Karpas-422 (cell line): ENCODE data around the gene NBR1. TPM values are rescaled to one million over a fixed set of nuclear protein-coding genes. Genes with fewer than 3 reads are reported as not detected.
A peak's percentile ranks its signal among the peaks of the same experiment; 100 is the strongest.
"Not testable (repeated sequence)": the region's sequence is repeated elsewhere in the genome, so short reads cannot be mapped to it uniquely, and the experiment has no call there.

Experiments
- DNase-seq: peaks from one replicate; pipeline ENCODE4 v3.0.0-alpha.2; 2015
- H2AFZ ChIP-seq: fragments of 200-600 bp; sonication (generic); 2 replicates; pipeline ENCODE4 v1.6.1; 2014; ENCODE audit warnings: antibody characterized with exemption, low read length, mixed read lengths
- H3K27ac ChIP-seq: fragments of 200-600 bp; sonication (generic); 2 replicates; pipeline ENCODE4 v1.5.1; 2014; ENCODE audit warnings: mild to moderate bottlenecking, low read length, moderate library complexity
- H3K27me3 ChIP-seq: fragments of 200-600 bp; sonication (generic); 2 replicates; pipeline ENCODE4 v1.6.1; 2014; ENCODE audit warnings: low read length, mixed read lengths
- H3K36me3 ChIP-seq: fragments of 200-600 bp; sonication (generic); 2 replicates; pipeline ENCODE4 v1.6.1; 2014; ENCODE audit warnings: low read length, mixed read lengths; ENCODE audit not compliant: insufficient read depth
- H3K4me1 ChIP-seq: fragments of 200-600 bp; sonication (generic); 2 replicates; pipeline ENCODE4 v1.6.1; 2014; ENCODE audit warnings: mild to moderate bottlenecking, low read length, mixed read lengths
- H3K4me2 ChIP-seq: fragments of 200-600 bp; sonication (generic); 2 replicates; pipeline ENCODE4 v1.6.1; 2014; ENCODE audit warnings: low read length, low read depth, mild to moderate bottlenecking; ENCODE audit not compliant: poor library complexity, severe bottlenecking
- H3K4me3 ChIP-seq: fragments of 200-600 bp; sonication (generic); 2 replicates; pipeline ENCODE4 v1.5.1; 2014; ENCODE audit warnings: mild to moderate bottlenecking, antibody characterized with exemption, low read length, mixed read lengths
- H3K79me2 ChIP-seq: fragments of 200-600 bp; sonication (generic); 2 replicates; pipeline ENCODE4 v1.6.1; 2014; ENCODE audit warnings: mild to moderate bottlenecking, low read length, mixed read lengths
- H3K9ac ChIP-seq: fragments of 200-600 bp; sonication (generic); 2 replicates; pipeline ENCODE4 v1.6.0; 2014; ENCODE audit warnings: low read length
- H3K9me2 ChIP-seq: fragments of 200-600 bp; sonication (generic), shearing (Covaris generic); replicated peaks from 2 replicates; pipeline ENCODE4 v1.6.0; 2014; ENCODE audit warnings: mild to moderate bottlenecking, low read length, moderate library complexity; ENCODE audit not compliant: insufficient read depth
- H3K9me3 ChIP-seq: fragments of 300-700, 200-600 bp; sonication (generic); 2 replicates; pipeline ENCODE4 v1.6.1; 2014; ENCODE audit warnings: low read length, mixed read lengths
- H4K20me1 ChIP-seq: fragments of 200-600 bp; sonication (generic); 2 replicates; pipeline ENCODE4 v1.6.1; 2014; ENCODE audit warnings: mild to moderate bottlenecking, antibody characterized with exemption, low read length, low read depth; ENCODE audit not compliant: insufficient read depth
- total RNA-seq: library from RNA; depleted of rRNA; stranded (reverse); fragments of >200 nt; shearing (Covaris generic); gene quantifications from 2 replicates; pipeline ENCODE4 v1.2.3, GENCODE V29; 2014; ENCODE audit warnings: low replicate concordance; rRNA removed

Gene NBR1
- 49.4 and 49.5 TPM in 2 replicates for total RNA-seq

GRCh38 chr17:43170766-43171585 is at the start of gene NBR1:
Gene NBR1 (plus strand): TSS chr17:43171214. CDS start chr17:43175800, 4,586 bp downstream.
- Histone ChIP-seq H2AFZ (peak within 1 kb of the TSS; percentile 85; the same call in 1 of the 2 replicates), H3K9me2 (no peaks in the 10 kb centered on the region), H3K79me2 (peaks cover 72% of the 10 kb centered on the region), H3K27ac (peak within 1 kb of the TSS; percentile 93), H3K27me3 (no peaks in the 10 kb centered on the region), H3K36me3 (peaks cover 5% of the 10 kb centered on the region; the same call in 1 of the 2 replicates), H3K9me3 (no peaks in the 10 kb centered on the region), H3K4me2 (peak within 1 kb of the TSS; percentile 99), H3K9ac (peak within 1 kb of the TSS; percentile 91), H4K20me1 (no peaks in the 10 kb centered on the region), H3K4me1 (peaks cover 20% of the 10 kb centered on the region), H3K4me3 (peak within 1 kb of the TSS; percentile 96)
- DNase-seq: peak; percentile 99

GRCh38 chr17:43125133-43125966 is 45.7 kb upstream of the NBR1 start, which contains the start of gene BRCA1:
Gene BRCA1 (minus strand): TSS chr17:43125364. CDS start chr17:43124096, 1,268 bp downstream.
- Histone ChIP-seq H2AFZ (peak within 1 kb of the TSS; percentile 33; the same call in 1 of the 2 replicates), H3K27me3 (no peaks in the 10 kb centered on the region), H3K9ac (peak within 1 kb of the TSS; percentile 95), H3K27ac (peak within 1 kb of the TSS; percentile 72), H4K20me1 (no peaks in the 10 kb centered on the region), H3K79me2 (peaks cover 43% of the 10 kb centered on the region), H3K9me2 (no peaks in the 10 kb centered on the region), H3K4me3 (peak within 1 kb of the TSS; percentile 72), H3K4me1 (peaks cover 20% of the 10 kb centered on the region), H3K4me2 (peak within 1 kb of the TSS; percentile 92), H3K36me3 (peaks cover 12% of the 10 kb centered on the region; the same call in 1 of the 2 replicates), H3K9me3 (no peaks in the 10 kb centered on the region)
- DNase-seq: peak; percentile 100

GRCh38 chr17:43125967-43126910 is 44.8 kb upstream of the NBR1 start:
- DNase-seq: no peak
- peaks cover 12% of the 10 kb centered on the region; the same call in 1 of the 2 replicates for H3K36me3 ChIP-seq
- H4K20me1 ChIP-seq: no peaks in the 10 kb centered on the region
- H3K27me3 ChIP-seq: no peaks in the 10 kb centered on the region
- peaks cover 20% of the 10 kb centered on the region for H3K4me1 ChIP-seq
- peaks cover 43% of the 10 kb centered on the region for H3K79me2 ChIP-seq
- H3K4me3 ChIP-seq: peak overlapping the region; percentile 72
- no peaks in the 10 kb centered on the region for H3K9me2 ChIP-seq
- H2AFZ ChIP-seq: no peak overlapping the region
- H3K9me3 ChIP-seq: no peaks in the 10 kb centered on the region
- peak overlapping the region; percentile 71 for H3K9ac ChIP-seq
- peak overlapping the region; percentile 75 for H3K4me2 ChIP-seq
- peak overlapping the region; percentile 27; the same call in 1 of the 2 replicates for H3K27ac ChIP-seq

- no peak for DNase-seq
- peaks cover 20% of the 10 kb centered on the region for H3K4me1 ChIP-seq
- no peak overlapping the region for H3K27ac ChIP-seq
- H3K9me2 ChIP-seq: no peaks in the 10 kb centered on the region
- H3K4me2 ChIP-seq: no peak overlapping the region
- no peak overlapping the region for H3K9ac ChIP-seq
- H4K20me1 ChIP-seq: no peaks in the 10 kb centered on the region
- H3K4me3 ChIP-seq: no peak overlapping the region
- peaks cover 9% of the 10 kb centered on the region; the same call in 1 of the 2 replicates for H3K36me3 ChIP-seq
- H3K27me3 ChIP-seq: no peaks in the 10 kb centered on the region
- H3K9me3 ChIP-seq: no peaks in the 10 kb centered on the region
- H2AFZ ChIP-seq: no peak overlapping the region
- peaks cover 43% of the 10 kb centered on the region for H3K79me2 ChIP-seq
Observed at GRCh38 chr17:43126911-43127290, 44.1 kb upstream of the NBR1 start.

GRCh38 chr17:43127333-43127876 is 43.6 kb upstream of the NBR1 start:
- not testable (repeated sequence) for DNase-seq
- H3K79me2 ChIP-seq: peaks cover 43% of the 10 kb centered on the region

GRCh38 chr17:43129671-43130010 is 41.4 kb upstream of the NBR1 start:
- Histone ChIP-seq H3K36me3 (no peaks in the 10 kb centered on the region; the same call in 1 of the 2 replicates), H3K9me2 (no peaks in the 10 kb centered on the region), H3K27ac (no peak overlapping the region), H3K79me2 (peaks cover 27% of the 10 kb centered on the region), H2AFZ (no peak overlapping the region), H3K4me2 (no peak overlapping the region), H4K20me1 (no peaks in the 10 kb centered on the region), H3K9ac (no peak overlapping the region), H3K9me3 (no peaks in the 10 kb centered on the region), H3K4me1 (peaks cover 15% of the 10 kb centered on the region), H3K27me3 (no peaks in the 10 kb centered on the region), H3K4me3 (no peak overlapping the region)
- no peak for DNase-seq

More at GRCh38 chr17:43127333-43127876, 43.6 kb upstream of the NBR1 start:
- not testable (repeated sequence) for H3K27me3 ChIP-seq, H3K27ac ChIP-seq, H3K36me3 ChIP-seq, H3K9me2 ChIP-seq, H3K4me2 ChIP-seq, H4K20me1 ChIP-seq, H3K9me3 ChIP-seq, H3K9ac ChIP-seq, H2AFZ ChIP-seq, H3K4me3 ChIP-seq
- H3K4me1 ChIP-seq: peaks cover 20% of the 10 kb centered on the region

- no peak for DNase-seq
- Histone ChIP-seq H4K20me1 (no peaks in the 10 kb centered on the region), H3K4me2 (no peak overlapping the region), H2AFZ (no peak overlapping the region), H3K79me2 (peaks cover 6% of the 10 kb centered on the region), H3K27ac (no peak overlapping the region), H3K9me2 (no peaks in the 10 kb centered on the region), H3K9ac (no peak overlapping the region), H3K27me3 (no peaks in the 10 kb centered on the region), H3K9me3 (no peaks in the 10 kb centered on the region), H3K36me3 (no peaks in the 10 kb centered on the region; the same call in 1 of the 2 replicates), H3K4me1 (peaks cover 23% of the 10 kb centered on the region), H3K4me3 (no peak overlapping the region)
Observed at GRCh38 chr17:43132117-43132516, 38.9 kb upstream of the NBR1 start.
